ENCODE measurements around the gene ISG15.
"Not testable (repeated sequence)": the region's sequence is repeated elsewhere in the genome, so short reads cannot be mapped to it uniquely, and the experiment has no call there.

Gene ISG15

GRCh38 chr1:975896-976683, 37.2 kb upstream of the ISG15 start:
- peak overlapping the region; percentile 9; the same call in 1 of the 2 replicates for H3K4me3 ChIP-seq (ENCODE audit: low read depth, low read length)
- peak; percentile 65 for TF ChIP-seq CTCF (IDR thresholded peaks at IDR 0.05; ENCODE audit: low read depth, low read length, missing control alignments)

GRCh38 chr1:976791-977190, 36.5 kb upstream of the ISG15 start:
- DNase-seq (ENCODE audit: low read depth); H3K4me3 ChIP-seq (ENCODE audit: low read depth, low read length): not testable (repeated sequence)

More at GRCh38 chr1:975896-976683, 37.2 kb upstream of the ISG15 start:
- DNase-seq (ENCODE audit: low read depth) = no peak

- TF ChIP-seq CTCF (IDR thresholded peaks at IDR 0.05; ENCODE audit: low read depth, low read length, missing control alignments) = no peak
- no peak for DNase-seq (ENCODE audit: low read depth)
- H3K4me3 ChIP-seq (ENCODE audit: low read depth, low read length) = no peak overlapping the region
Observed at GRCh38 chr1:978069-978834, 35.0 kb upstream of the ISG15 start.

- H3K4me3 ChIP-seq (ENCODE audit: low read depth, low read length) = no peak overlapping the region
- DNase-seq (ENCODE audit: low read depth) = no peak
- no peak for TF ChIP-seq CTCF (IDR thresholded peaks at IDR 0.05; ENCODE audit: low read depth, low read length, missing control alignments)
Observed at GRCh38 chr1:978835-979743, 34.2 kb upstream of the ISG15 start.

- no peak for DNase-seq (ENCODE audit: low read depth)
Observed at GRCh38 chr1:979744-980072, 33.6 kb upstream of the ISG15 start.

GRCh38 chr1:980137-980571, 33.1 kb upstream of the ISG15 start:
- no peak for TF ChIP-seq CTCF (IDR thresholded peaks at IDR 0.05; ENCODE audit: low read depth, low read length, missing control alignments)
- DNase-seq (ENCODE audit: low read depth) = no peak
- no peak overlapping the region for H3K4me3 ChIP-seq (ENCODE audit: low read depth, low read length)

More at GRCh38 chr1:979744-980072, 33.6 kb upstream of the ISG15 start:
- H3K4me3 ChIP-seq (ENCODE audit: low read depth, low read length) = no peak overlapping the region
- no peak for TF ChIP-seq CTCF (IDR thresholded peaks at IDR 0.05; ENCODE audit: low read depth, low read length, missing control alignments)

All from GM12864 (cell line).